ENCODE data around the gene SAT2. TPM values are rescaled to one million over a fixed set of nuclear protein-coding genes. Genes with fewer than 3 reads are reported as not detected.

Gene SAT2
- total and polyA plus RNA-seq, 4 donors, result 33.5 to 124 (median 103) TPM

- Histone ChIP-seq H3K4me3 (ENCODE audit: low read depth, low read length) (peak overlapping the region; percentile 64), H3K27ac (ENCODE audit: low read depth, low read length) (peak overlapping the region; percentile 52), H3K4me1 (ENCODE audit: control insufficient read depth, insufficient read depth, low read length) (peaks cover 41% of the 10 kb centered on the region), H3K9me3 (ENCODE audit: control insufficient read depth, insufficient read depth, low read length) (no peaks in the 10 kb centered on the region), H3K27me3 (ENCODE audit: control insufficient read depth, insufficient read depth, low read length) (no peaks in the 10 kb centered on the region), H3K36me3 (ENCODE audit: control insufficient read depth, insufficient read depth, low read length) (peaks cover 86% of the 10 kb centered on the region)
- 66% methylated on average over 26 of the region's 30 CpGs for WGBS (ENCODE audit: insufficient coverage)
- no peak for DNase-seq (ENCODE audit: low read depth in 4 of 6, low spot score in 6 of 6)
These were observed 38.9 kb downstream of the SAT2 start for GRCh38 chr17:7588553-7589203.

- H3K4me3 ChIP-seq (ENCODE audit: low read depth, low read length), result no peak overlapping the region
- peaks cover 50% of the 10 kb centered on the region for H3K4me1 ChIP-seq (ENCODE audit: control insufficient read depth, insufficient read depth, low read length)
- H3K9me3 ChIP-seq (ENCODE audit: control insufficient read depth, insufficient read depth, low read length), result no peaks in the 10 kb centered on the region
- no peaks in the 10 kb centered on the region for H3K27me3 ChIP-seq (ENCODE audit: control insufficient read depth, insufficient read depth, low read length)
- H3K27ac ChIP-seq (ENCODE audit: low read depth, low read length), result no peak overlapping the region
- 78% methylated on average over 9 of the region's 12 CpGs for WGBS (ENCODE audit: insufficient coverage)
- H3K36me3 ChIP-seq (ENCODE audit: control insufficient read depth, insufficient read depth, low read length), result peaks cover 81% of the 10 kb centered on the region
- no peak for DNase-seq (ENCODE audit: low read depth in 4 of 6, low spot score in 6 of 6)
These were observed 40.0 kb downstream of the SAT2 start for GRCh38 chr17:7587420-7588151.

DNA sequence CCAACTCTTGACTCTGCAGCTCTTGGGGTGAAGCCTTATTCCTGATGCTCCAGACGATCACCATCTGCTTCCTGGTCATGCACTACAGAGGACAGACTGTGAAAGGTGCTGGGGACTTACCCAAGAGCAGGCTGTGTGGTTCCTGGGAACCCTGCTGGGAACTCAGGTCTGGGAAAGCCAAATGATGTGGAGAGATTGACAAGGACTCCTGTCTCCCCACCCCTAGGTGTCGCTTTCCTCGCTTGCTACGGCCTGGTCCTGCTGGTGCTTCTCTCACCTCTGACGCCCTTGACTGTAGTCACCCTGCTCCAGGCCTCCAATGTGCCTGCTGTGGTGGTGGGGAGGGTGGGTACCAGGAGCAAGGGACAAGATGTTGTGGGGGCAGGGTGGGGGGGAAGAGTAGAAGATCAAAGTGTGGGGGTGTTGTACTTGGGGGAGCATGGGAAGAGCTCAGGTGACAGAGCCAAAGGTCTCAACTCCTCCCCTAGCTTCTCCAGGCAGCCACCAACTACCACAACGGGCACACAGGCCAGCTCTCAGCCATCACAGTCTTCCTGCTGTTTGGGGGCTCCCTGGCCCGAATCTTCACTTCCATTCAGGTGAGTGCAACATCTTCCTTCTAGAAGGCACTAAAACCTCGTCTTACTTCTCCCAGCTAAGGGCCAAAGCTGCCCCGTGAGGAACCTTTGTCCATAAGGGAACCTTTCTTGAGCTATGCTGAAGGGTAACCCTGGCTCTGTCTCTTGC lies 40.8 kb downstream of the SAT2 start:
- H3K4me3 ChIP-seq (ENCODE audit: low read depth, low read length), result no peak overlapping the region
- peaks cover 57% of the 10 kb centered on the region for H3K4me1 ChIP-seq (ENCODE audit: control insufficient read depth, insufficient read depth, low read length)
- no peaks in the 10 kb centered on the region for H3K9me3 ChIP-seq (ENCODE audit: control insufficient read depth, insufficient read depth, low read length)
- H3K36me3 ChIP-seq (ENCODE audit: control insufficient read depth, insufficient read depth, low read length), result peaks cover 81% of the 10 kb centered on the region
- no peaks in the 10 kb centered on the region for H3K27me3 ChIP-seq (ENCODE audit: control insufficient read depth, insufficient read depth, low read length)
- WGBS (ENCODE audit: insufficient coverage), result 84% methylated on average over 5 of the region's 9 CpGs
- no peak for DNase-seq (ENCODE audit: low read depth in 4 of 6, low spot score in 6 of 6)
- H3K27ac ChIP-seq (ENCODE audit: low read depth, low read length), result no peak overlapping the region

DNA sequence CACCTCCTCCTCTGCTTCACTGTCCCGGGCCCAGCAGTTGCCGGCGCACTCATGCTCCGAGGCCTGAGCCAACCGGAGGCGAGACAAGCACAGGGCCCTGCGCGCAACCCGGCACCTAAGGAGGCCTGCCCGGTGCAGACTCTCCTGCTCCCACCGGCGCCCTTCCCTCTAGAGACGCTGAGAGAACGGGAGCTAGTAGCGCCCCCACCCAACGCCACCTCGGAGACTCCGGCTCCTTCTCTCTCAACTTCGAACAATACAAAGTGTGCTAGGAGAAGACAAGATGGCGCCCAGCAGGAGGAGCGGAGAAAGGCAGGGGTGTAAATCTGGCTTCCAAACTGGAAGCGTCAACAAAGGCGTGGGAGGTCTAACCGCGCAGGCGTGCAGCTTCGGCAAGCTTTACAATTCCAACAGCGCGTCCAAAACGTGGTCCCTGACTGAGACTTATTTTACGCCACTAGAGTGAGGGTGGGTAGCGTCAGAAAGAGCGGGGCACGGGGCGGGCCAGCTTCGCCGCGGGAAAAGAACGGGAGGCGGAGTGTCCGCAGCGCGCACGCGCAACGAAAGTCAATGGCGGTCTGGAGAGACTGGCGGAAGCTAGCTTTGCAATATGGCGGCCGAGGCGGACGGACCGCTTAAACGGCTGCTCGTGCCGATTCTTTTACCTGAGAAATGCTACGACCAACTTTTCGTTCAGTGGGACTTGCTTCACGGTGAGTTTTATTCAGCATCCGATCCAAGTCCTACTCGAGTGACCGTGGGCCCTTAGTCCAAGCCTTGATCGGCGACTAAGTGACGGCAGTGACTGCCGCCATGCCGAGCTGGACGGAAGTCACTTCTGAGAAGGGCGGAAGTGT lies 44.1 kb downstream of the SAT2 start, which contains the start of gene MPDU1:
Gene MPDU1 (plus strand): TSS at position 600 of the 857 bp plus-strand sequence. CDS start 11 bp downstream, at position 611.
- 12% methylated on average over 69 of the region's 69 CpGs for WGBS (ENCODE audit: insufficient coverage)
- Histone ChIP-seq H3K36me3 (ENCODE audit: control insufficient read depth, insufficient read depth, low read length) (peaks cover 80% of the 10 kb centered on the region), H3K4me3 (ENCODE audit: low read depth, low read length) (peak within 1 kb of the TSS; percentile 94), H3K27ac (ENCODE audit: low read depth, low read length) (peak within 1 kb of the TSS; percentile 99), H3K4me1 (ENCODE audit: control insufficient read depth, insufficient read depth, low read length) (peaks cover 71% of the 10 kb centered on the region), H3K9me3 (ENCODE audit: control insufficient read depth, insufficient read depth, low read length) (no peaks in the 10 kb centered on the region), H3K27me3 (ENCODE audit: control insufficient read depth, insufficient read depth, low read length) (no peaks in the 10 kb centered on the region)
- DNase-seq (ENCODE audit: low read depth in 4 of 6, low spot score in 6 of 6), result peak; percentile 95 to 100 (median 98)

GRCh38 chr17:7582396-7583252 lies 45.0 kb downstream of the SAT2 start:
- Histone ChIP-seq H3K27me3 (ENCODE audit: control insufficient read depth, insufficient read depth, low read length) (no peaks in the 10 kb centered on the region), H3K36me3 (ENCODE audit: control insufficient read depth, insufficient read depth, low read length) (peaks cover 80% of the 10 kb centered on the region), H3K9me3 (ENCODE audit: control insufficient read depth, insufficient read depth, low read length) (no peaks in the 10 kb centered on the region), H3K4me3 (ENCODE audit: low read depth, low read length) (peak overlapping the region; percentile 94), H3K4me1 (ENCODE audit: control insufficient read depth, insufficient read depth, low read length) (peaks cover 62% of the 10 kb centered on the region), H3K27ac (ENCODE audit: low read depth, low read length) (peak overlapping the region; percentile 99)
- no peak for DNase-seq (ENCODE audit: low read depth in 4 of 6, low spot score in 6 of 6)
- WGBS (ENCODE audit: insufficient coverage), result 85% methylated on average over 33 of the region's 36 CpGs

DNA sequence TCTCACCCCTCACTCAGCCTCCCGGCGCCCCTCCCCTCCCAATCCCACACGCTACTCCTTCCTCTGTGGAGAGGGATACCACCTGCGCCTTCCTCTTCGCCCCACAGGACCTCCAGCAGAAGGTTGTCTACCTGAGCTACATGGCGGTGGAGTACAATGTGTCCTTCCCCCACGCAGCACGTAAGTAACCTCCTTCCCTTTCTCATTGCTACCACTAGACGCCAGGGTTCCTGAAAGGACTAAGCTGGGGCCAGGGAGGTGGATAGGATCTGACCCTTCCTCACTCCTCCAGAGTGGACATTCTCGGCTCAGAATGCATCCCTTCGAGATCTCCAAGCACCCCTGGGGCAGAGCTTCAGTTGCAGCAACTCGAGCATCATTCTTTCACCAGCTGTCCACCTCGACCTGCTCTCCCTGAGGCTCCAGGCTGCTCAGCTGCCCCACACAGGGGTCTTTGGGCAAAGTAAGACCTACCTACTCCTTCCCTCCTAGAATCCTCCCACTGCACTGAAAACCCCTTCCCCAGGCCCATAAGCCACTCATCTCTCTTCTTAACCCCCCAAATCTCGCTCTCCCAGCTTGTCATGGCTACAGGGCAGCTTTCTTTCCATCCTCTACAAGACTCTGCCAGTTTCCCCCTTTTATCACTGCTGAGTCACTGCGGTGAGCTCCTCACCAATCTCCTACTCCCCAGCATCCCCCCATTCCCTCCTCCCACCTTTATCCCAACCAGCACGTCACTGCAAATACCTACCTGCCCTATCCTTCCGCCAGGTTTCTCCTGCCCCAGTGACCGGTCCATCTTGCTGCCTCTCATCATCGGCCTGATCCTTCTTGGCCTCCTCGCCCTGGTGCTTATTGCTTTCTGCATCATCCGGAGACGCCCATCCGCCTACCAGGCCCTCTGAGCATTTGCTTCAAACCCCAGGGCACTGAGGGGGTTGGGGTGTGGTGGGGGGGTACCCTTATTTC lies 46.7 kb downstream of the SAT2 start:
- Histone ChIP-seq H3K36me3 (ENCODE audit: control insufficient read depth, insufficient read depth, low read length) (peaks cover 80% of the 10 kb centered on the region), H3K27ac (ENCODE audit: low read depth, low read length) (no peak overlapping the region), H3K9me3 (ENCODE audit: control insufficient read depth, insufficient read depth, low read length) (no peaks in the 10 kb centered on the region), H3K27me3 (ENCODE audit: control insufficient read depth, insufficient read depth, low read length) (no peaks in the 10 kb centered on the region), H3K4me3 (ENCODE audit: low read depth, low read length) (no peak overlapping the region), H3K4me1 (ENCODE audit: control insufficient read depth, insufficient read depth, low read length) (peaks cover 65% of the 10 kb centered on the region)
- WGBS (ENCODE audit: insufficient coverage), result 82% methylated on average over 17 of the region's 23 CpGs
- DNase-seq (ENCODE audit: low read depth in 4 of 6, low spot score in 6 of 6), result no peak

DNA sequence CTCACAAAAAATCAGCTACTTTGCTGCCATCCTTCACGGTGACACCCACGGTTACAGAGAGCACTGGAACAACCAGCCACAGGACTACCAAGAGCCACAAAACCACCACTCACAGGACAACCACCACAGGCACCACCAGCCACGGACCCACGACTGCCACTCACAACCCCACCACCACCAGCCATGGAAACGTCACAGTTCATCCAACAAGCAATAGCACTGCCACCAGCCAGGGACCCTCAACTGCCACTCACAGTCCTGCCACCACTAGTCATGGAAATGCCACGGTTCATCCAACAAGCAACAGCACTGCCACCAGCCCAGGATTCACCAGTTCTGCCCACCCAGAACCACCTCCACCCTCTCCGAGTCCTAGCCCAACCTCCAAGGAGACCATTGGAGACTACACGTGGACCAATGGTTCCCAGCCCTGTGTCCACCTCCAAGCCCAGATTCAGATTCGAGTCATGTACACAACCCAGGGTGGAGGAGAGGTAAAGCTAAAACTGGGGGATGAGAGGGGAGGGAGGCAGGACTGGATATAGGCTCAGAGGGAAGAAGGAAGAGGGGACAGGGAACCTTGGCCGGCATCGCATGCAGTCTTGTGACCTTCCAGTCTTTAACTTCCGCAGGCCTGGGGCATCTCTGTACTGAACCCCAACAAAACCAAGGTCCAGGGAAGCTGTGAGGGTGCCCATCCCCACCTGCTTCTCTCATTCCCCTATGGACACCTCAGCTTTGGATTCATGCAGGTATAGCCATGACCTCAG lies 47.6 kb downstream of the SAT2 start:
- Histone ChIP-seq H3K27me3 (ENCODE audit: control insufficient read depth, insufficient read depth, low read length) (no peaks in the 10 kb centered on the region), H3K4me1 (ENCODE audit: control insufficient read depth, insufficient read depth, low read length) (peaks cover 58% of the 10 kb centered on the region), H3K9me3 (ENCODE audit: control insufficient read depth, insufficient read depth, low read length) (no peaks in the 10 kb centered on the region), H3K27ac (ENCODE audit: low read depth, low read length) (peak overlapping the region; percentile 57), H3K4me3 (ENCODE audit: low read depth, low read length) (no peak overlapping the region), H3K36me3 (ENCODE audit: control insufficient read depth, insufficient read depth, low read length) (peaks cover 80% of the 10 kb centered on the region)
- 85% methylated on average over 11 of the region's 12 CpGs for WGBS (ENCODE audit: insufficient coverage)
- DNase-seq (ENCODE audit: low read depth in 4 of 6, low spot score in 6 of 6), result no peak
